ENCODE measurements around the gene UBR7.

DNA sequence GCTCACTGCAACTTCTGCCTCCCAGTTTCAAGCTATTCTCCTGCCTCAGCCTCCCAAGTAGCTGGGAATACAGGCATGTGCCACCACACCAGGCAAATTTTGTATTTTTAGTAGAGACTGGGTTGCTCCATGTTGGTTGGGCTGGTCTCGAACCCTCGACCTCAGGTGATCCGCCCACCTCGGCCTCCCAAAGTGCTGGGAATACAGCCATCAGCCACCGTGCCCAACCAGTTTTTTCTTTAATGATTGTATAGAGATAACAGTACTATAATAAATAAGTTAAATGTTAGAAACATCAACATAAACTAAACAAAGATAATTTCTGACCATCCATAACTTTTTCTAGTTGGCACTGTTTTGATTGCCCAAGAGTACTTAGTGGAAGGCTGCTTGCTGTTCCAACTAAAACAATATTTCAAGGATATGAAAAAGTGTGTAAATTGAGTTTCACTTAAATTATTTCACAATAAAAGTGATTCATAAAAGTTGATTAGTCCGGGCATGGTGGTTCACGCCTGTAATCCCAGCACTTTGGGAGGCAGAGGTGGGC lies 5.8 kb upstream of the UBR7 start:
- TF ChIP-seq, protein P1, sequence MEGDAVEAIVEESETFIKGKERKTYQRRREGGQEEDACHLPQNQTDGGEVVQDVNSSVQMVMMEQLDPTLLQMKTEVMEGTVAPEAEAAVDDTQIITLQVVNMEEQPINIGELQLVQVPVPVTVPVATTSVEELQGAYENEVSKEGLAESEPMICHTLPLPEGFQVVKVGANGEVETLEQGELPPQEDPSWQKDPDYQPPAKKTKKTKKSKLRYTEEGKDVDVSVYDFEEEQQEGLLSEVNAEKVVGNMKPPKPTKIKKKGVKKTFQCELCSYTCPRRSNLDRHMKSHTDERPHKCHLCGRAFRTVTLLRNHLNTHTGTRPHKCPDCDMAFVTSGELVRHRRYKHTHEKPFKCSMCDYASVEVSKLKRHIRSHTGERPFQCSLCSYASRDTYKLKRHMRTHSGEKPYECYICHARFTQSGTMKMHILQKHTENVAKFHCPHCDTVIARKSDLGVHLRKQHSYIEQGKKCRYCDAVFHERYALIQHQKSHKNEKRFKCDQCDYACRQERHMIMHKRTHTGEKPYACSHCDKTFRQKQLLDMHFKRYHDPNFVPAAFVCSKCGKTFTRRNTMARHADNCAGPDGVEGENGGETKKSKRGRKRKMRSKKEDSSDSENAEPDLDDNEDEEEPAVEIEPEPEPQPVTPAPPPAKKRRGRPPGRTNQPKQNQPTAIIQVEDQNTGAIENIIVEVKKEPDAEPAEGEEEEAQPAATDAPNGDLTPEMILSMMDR (conservative IDR thresholded peaks at IDR 0.05; ENCODE audit: low read length) = no peak
- no peak for TF ChIP-seq EZH2phosphoT487 (IDR thresholded peaks at IDR 0.05; ENCODE audit: borderline replicate concordance)
